IMR-90 (cell line): ENCODE data around the gene MAP1LC3B. TPM values are rescaled to one million over a fixed set of nuclear protein-coding genes. Genes with fewer than 3 reads are reported as not detected.

Experiments used
- ATAC-seq: fragments of 200-7000 bp; cut with Tn5 transposase; 2 replicates; pipeline ENCODE4 v1.9.1; 2020; ENCODE audit warnings: low read depth, mild to moderate bottlenecking, moderate library complexity
- BruUV-seq: library from RNA; stranded (reverse); fragments of 400-500 nt; replicated peaks from 2 replicates; lab custom pipeline; 2021; lab: Mats Ljungman, UMichigan
- CTCF ChIA-PET: fragments of 300-600 bp; formaldehyde crosslinking; extraction: SDS; loops from one replicate; lab custom pipeline; 2021; ENCODE audit warnings: antibody characterized with exemption; lab: Yijun Ruan, JAX
- POLR2A ChIA-PET: fragments of 300-600 bp; sonication (Branson Sonifier 250); formaldehyde crosslinking; loops from one replicate; lab custom pipeline; 2022; ENCODE audit warnings: antibody characterized with exemption; ENCODE audit not compliant: unreplicated experiment; lab: Charles Lee
- DNase-seq: peaks from one replicate; pipeline ENCODE4 v3.0.0; 2013
- H2AFZ ChIP-seq: replicated peaks from 2 replicates; pipeline ENCODE3; 2013; ENCODE audit warnings: low read length, mild to moderate bottlenecking; ENCODE audit not compliant: poor library complexity
- H2AK5ac ChIP-seq: 2 replicates; pipeline ENCODE4 v1.6.1; 2013; ENCODE audit warnings: low read depth, low read length, inconsistent platforms
- H2AK9ac ChIP-seq: replicated peaks from 2 replicates; pipeline ENCODE3; 2013; ENCODE audit warnings: mild to moderate bottlenecking, low read depth, low read length, moderate library complexity; ENCODE audit not compliant: poor library complexity
- H2BK120ac ChIP-seq: 2 replicates; pipeline ENCODE4 v1.6.1; 2013; ENCODE audit warnings: low read depth, low read length, inconsistent platforms
- H2BK15ac ChIP-seq: 3 replicates; pipeline ENCODE4 v1.6.1; 2013; ENCODE audit warnings: low read depth, low read length, inconsistent platforms
- H2BK20ac ChIP-seq: 2 replicates; pipeline ENCODE4 v1.6.1; 2013; ENCODE audit warnings: low read depth, mild to moderate bottlenecking, inconsistent platforms, low read length, moderate library complexity
- H2BK5ac ChIP-seq: 2 replicates; pipeline ENCODE4 v1.6.1; 2013; ENCODE audit warnings: mild to moderate bottlenecking, low read depth, low read length, inconsistent platforms; ENCODE audit not compliant: poor library complexity, severe bottlenecking
- H3K14ac ChIP-seq: replicated peaks from 2 replicates; pipeline ENCODE4 v1.6.1; 2013; ENCODE audit warnings: low read depth, low read length, inconsistent platforms
- H3K18ac ChIP-seq: 2 replicates; pipeline ENCODE4 v1.6.1; 2013; ENCODE audit warnings: low read depth, low read length, control low read depth
- H3K23ac ChIP-seq: 2 replicates; pipeline ENCODE4 v1.6.1; 2013; ENCODE audit warnings: low read depth, low read length, inconsistent platforms
- H3K27ac ChIP-seq: 2 replicates; pipeline ENCODE4 v1.5.1; 2013; ENCODE audit warnings: mild to moderate bottlenecking, control low read depth, low read length; ENCODE audit not compliant: insufficient read depth
- H3K27me3 ChIP-seq: 2 replicates; pipeline ENCODE4 v1.6.1; 2013; ENCODE audit warnings: low read length; ENCODE audit not compliant: control insufficient read depth, insufficient read depth
- H3K36me3 ChIP-seq: 2 replicates; pipeline ENCODE4 v1.6.1; 2013; ENCODE audit warnings: low read length, mixed read lengths; ENCODE audit not compliant: control insufficient read depth, insufficient read depth
- H3K4ac ChIP-seq: 2 replicates; pipeline ENCODE4 v1.6.1; 2013; ENCODE audit warnings: low read depth, low read length, inconsistent platforms
- H3K4me1 ChIP-seq: 2 replicates; pipeline ENCODE4 v1.6.1; 2013; ENCODE audit warnings: low read length, mixed read lengths; ENCODE audit not compliant: control insufficient read depth, insufficient read depth
- H3K4me2 ChIP-seq: 2 replicates; pipeline ENCODE4 v1.6.1; 2013; ENCODE audit warnings: low read depth, mild to moderate bottlenecking, control low read depth, low read length, moderate library complexity
- H3K4me3 ChIP-seq: 2 replicates; pipeline ENCODE4 v1.5.1; 2013; ENCODE audit warnings: low read depth, mild to moderate bottlenecking, control low read depth, low read length, moderate library complexity; ENCODE audit not compliant: insufficient read depth
- H3K56ac ChIP-seq: 2 replicates; pipeline ENCODE4 v1.6.1; 2013; ENCODE audit warnings: low read length, inconsistent platforms; ENCODE audit not compliant: insufficient read depth; ENCODE audit errors: extremely low read depth
- H3K79me1 ChIP-seq, 2 experiments: 2 replicates each; pipeline ENCODE4 v1.6.1; 2013; ENCODE audit warnings: low read length in 2 of 2, inconsistent platforms in 1 of 2, low read depth in 1 of 2
- H3K9ac ChIP-seq: 2 replicates; pipeline ENCODE4 v1.6.1; 2013; ENCODE audit warnings: low read depth, low read length, control low read depth
- H3K9me1 ChIP-seq: 2 replicates; pipeline ENCODE4 v1.6.1; 2013; ENCODE audit warnings: low read length, inconsistent platforms; ENCODE audit not compliant: insufficient read depth
- H3K9me3 ChIP-seq: 2 replicates; pipeline ENCODE4 v1.6.1; 2013; ENCODE audit warnings: low read length; ENCODE audit not compliant: control insufficient read depth, insufficient read depth
- H4K20me1 ChIP-seq: 2 replicates; pipeline ENCODE4 v1.6.1; 2013; ENCODE audit warnings: low read length, inconsistent platforms; ENCODE audit not compliant: insufficient read depth
- H4K5ac ChIP-seq: 2 replicates; pipeline ENCODE4 v1.6.1; 2013; ENCODE audit warnings: mild to moderate bottlenecking, low read depth, low read length, control low read depth
- H4K8ac ChIP-seq, 2 experiments: 2 replicates each; pipeline ENCODE4 v1.6.1; 2013; ENCODE audit warnings: low read depth in 2 of 2, low read length in 2 of 2, control low read depth in 1 of 2, inconsistent platforms in 1 of 2
- H4K91ac ChIP-seq: 2 replicates; pipeline ENCODE4 v1.6.1; 2013; ENCODE audit warnings: low read depth, low read length, inconsistent platforms; ENCODE audit not compliant: insufficient read depth
- BHLHE40 ChIP-seq: fragments of 150-350 bp; IDR thresholded peaks from 2 replicates; pipeline ENCODE4 v1.6.1; 2016; ENCODE audit warnings: mild to moderate bottlenecking, low read depth, low read length
- CEBPB ChIP-seq: IDR thresholded peaks from 2 replicates; pipeline ENCODE4 v1.6.1; 2012; ENCODE audit warnings: low read depth, low read length, improper control_type of control experiment
- CHD1 ChIP-seq: IDR thresholded peaks from 2 replicates; pipeline ENCODE4 v1.6.1; 2012; ENCODE audit warnings: low read depth, low read length, improper control_type of control experiment
- FOS ChIP-seq: fragments of 150-350 bp; IDR thresholded peaks from 2 replicates; pipeline ENCODE4 v1.6.1; 2016; ENCODE audit warnings: low read depth, low read length
- MAFK ChIP-seq: IDR thresholded peaks from 2 replicates; pipeline ENCODE4 v1.6.1; 2012; ENCODE audit warnings: low read depth, low read length, improper control_type of control experiment
- MAZ ChIP-seq: IDR thresholded peaks from 2 replicates; pipeline ENCODE4 v1.6.1; 2012; ENCODE audit warnings: low read depth, mild to moderate bottlenecking, low read length, improper control_type of control experiment, moderate library complexity, borderline replicate concordance
- MXI1 ChIP-seq: IDR thresholded peaks from 2 replicates; pipeline ENCODE4 v1.6.1; 2012; ENCODE audit warnings: low read depth, mild to moderate bottlenecking, low read length, moderate library complexity, borderline replicate concordance
- NFE2L2 ChIP-seq: fragments of 150-350 bp; IDR thresholded peaks from 2 replicates; pipeline ENCODE4 v1.6.1; 2016; ENCODE audit warnings: low read depth, mild to moderate bottlenecking, low read length
- POLR2A ChIP-seq: IDR thresholded peaks from 2 replicates; pipeline ENCODE4 v1.6.1; 2012; ENCODE audit warnings: mild to moderate bottlenecking, low read depth, low read length
- RAD21 ChIP-seq: IDR thresholded peaks from 2 replicates; pipeline ENCODE4 v1.6.1; 2012; ENCODE audit warnings: low read length, improper control_type of control experiment
- RCOR1 ChIP-seq: IDR thresholded peaks from 2 replicates; pipeline ENCODE4 v1.6.1; 2012; ENCODE audit warnings: mild to moderate bottlenecking, low read length, improper control_type of control experiment; ENCODE audit not compliant: insufficient replicate concordance
- RFX5 ChIP-seq: IDR thresholded peaks from 2 replicates; pipeline ENCODE4 v1.8.0; 2012; ENCODE audit warnings: low read depth, mild to moderate bottlenecking, low read length, moderate library complexity
- SMC3 ChIP-seq: fragments of 150-350 bp; IDR thresholded peaks from 2 replicates; pipeline ENCODE4 v1.6.1; 2016; ENCODE audit warnings: low read depth, mild to moderate bottlenecking, antibody characterized with exemption, low read length, moderate library complexity
- WGBS, 2 experiments: methylation state at CpG; one replicate each; pipeline versions ENCODE4 v1.1.5 to v1.1.7; 2013; ENCODE audit warnings: missing lambda C conversion rate in 2 of 2; ENCODE audit not compliant: insufficient read length in 1 of 2; ENCODE audit errors: extremely low coverage in 2 of 2; 5-methylcytosine and 5-hydroxymethylcytosine counted together
- dilution Hi-C: fragments of 300-500 bp; cut with HindIII; formaldehyde crosslinking; loops from one replicate; pipeline ENCODE4 v1.14.3; 2018; ENCODE audit warnings: low sequenced_read_pairs; ENCODE audit not compliant: unreplicated experiment
- in situ Hi-C: fragments of 300-500 bp; cut with MboI; formaldehyde crosslinking; loops from 3 replicates; pipeline ENCODE4 v1.14.3; 2019; ENCODE audit warnings: low sequenced_read_pairs, inconsistent platforms, mixed read lengths
- intact Hi-C: fragments of 100-400 bp; cut with micrococcal nuclease; formaldehyde crosslinking; loops from 2 replicates; pipeline ENCODE4 v1.10.0; 2022
- polyA plus RNA-seq, 3 experiments: library from polyadenylated mRNA; depleted of rRNA; stranded (reverse); fragments of >200 nt; gene quantifications; 2 replicates each; pipeline ENCODE4 v1.2.3, GENCODE V29; 2012; ENCODE audit warnings: low replicate concordance in 1 of 3
- total RNA-seq: library from RNA; depleted of rRNA; stranded (reverse); fragments of >200 nt; gene quantifications from 2 replicates; pipeline ENCODE4 v1.2.3, GENCODE V29; 2012
- TF ChIP-seq, protein P1 (sequence below): fragments of 150-350 bp; IDR thresholded peaks from 2 replicates; pipeline ENCODE4 v1.6.1; 2016; ENCODE audit warnings: low read depth, mild to moderate bottlenecking, low read length, moderate library complexity, borderline replicate concordance
- TF ChIP-seq, protein P2 (sequence below): fragments of 150-350 bp; IDR thresholded peaks from 2 replicates; pipeline ENCODE4 v1.6.1; 2017; ENCODE audit warnings: mild to moderate bottlenecking, antibody characterized with exemption, low read length, low read depth
- TF ChIP-seq, protein P3 (sequence below): conservative IDR thresholded peaks from 2 replicates; pipeline ENCODE4 v1.5.1; 2012; ENCODE audit warnings: mild to moderate bottlenecking, low read depth, low read length, improper control_type of control experiment

The MAP1LC3B gene
- total and polyA plus RNA-seq, 2 of the 4 experiments (the other 2 are of a cell fraction): 23.5 to 57.7 TPM

DNA sequence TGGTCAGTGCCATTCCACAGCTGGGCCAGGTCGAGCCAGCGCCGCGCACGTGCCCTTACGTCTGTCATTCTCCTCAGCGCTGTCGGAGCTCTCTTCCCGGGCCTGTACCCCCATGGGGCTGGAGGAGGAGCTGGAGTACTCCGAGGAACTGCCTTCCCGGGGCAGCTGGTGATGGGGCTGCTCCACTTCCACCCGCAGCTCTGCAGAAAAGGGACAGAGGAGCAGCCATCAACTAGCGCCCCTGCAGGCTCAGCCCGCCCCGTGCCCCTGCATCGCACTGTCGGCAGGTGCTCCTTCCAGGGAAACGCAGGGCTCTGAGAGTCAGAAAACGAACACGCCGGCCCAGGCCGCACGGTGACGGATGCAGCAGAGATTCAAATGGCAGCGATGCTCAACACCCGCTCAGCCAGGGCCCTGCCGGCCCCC is 20.9 kb downstream of the MAP1LC3B start:
- no peak overlapping the region for H3K18ac ChIP-seq
- no peak overlapping the region for H3K27ac ChIP-seq
- peaks cover 0 to 3% of the 10 kb centered on the region in 2 experiments; a peak in 1 of 4 replicates for H3K79me1 ChIP-seq
- no peak overlapping the region for H3K56ac ChIP-seq
- no peak overlapping the region for H3K9ac ChIP-seq
- no peak for ATAC-seq
- DNase-seq: no peak
- H3K9me1 ChIP-seq: no peaks in the 10 kb centered on the region
- peaks cover 59% of the 10 kb centered on the region for H3K36me3 ChIP-seq
- TF ChIP-seq BHLHE40: no peak
- TF ChIP-seq MXI1: no peak
- TF ChIP-seq RAD21: no peak
- TF ChIP-seq SMC3: no peak
- no peak for TF ChIP-seq RFX5
- TF ChIP-seq MAZ: no peak
- no peak for TF ChIP-seq CHD1
- no peak for TF ChIP-seq NFE2L2
- TF ChIP-seq, protein P1, sequence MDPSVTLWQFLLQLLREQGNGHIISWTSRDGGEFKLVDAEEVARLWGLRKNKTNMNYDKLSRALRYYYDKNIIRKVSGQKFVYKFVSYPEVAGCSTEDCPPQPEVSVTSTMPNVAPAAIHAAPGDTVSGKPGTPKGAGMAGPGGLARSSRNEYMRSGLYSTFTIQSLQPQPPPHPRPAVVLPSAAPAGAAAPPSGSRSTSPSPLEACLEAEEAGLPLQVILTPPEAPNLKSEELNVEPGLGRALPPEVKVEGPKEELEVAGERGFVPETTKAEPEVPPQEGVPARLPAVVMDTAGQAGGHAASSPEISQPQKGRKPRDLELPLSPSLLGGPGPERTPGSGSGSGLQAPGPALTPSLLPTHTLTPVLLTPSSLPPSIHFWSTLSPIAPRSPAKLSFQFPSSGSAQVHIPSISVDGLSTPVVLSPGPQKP: no peak
- no peak for TF ChIP-seq POLR2A
- TF ChIP-seq, protein P2, sequence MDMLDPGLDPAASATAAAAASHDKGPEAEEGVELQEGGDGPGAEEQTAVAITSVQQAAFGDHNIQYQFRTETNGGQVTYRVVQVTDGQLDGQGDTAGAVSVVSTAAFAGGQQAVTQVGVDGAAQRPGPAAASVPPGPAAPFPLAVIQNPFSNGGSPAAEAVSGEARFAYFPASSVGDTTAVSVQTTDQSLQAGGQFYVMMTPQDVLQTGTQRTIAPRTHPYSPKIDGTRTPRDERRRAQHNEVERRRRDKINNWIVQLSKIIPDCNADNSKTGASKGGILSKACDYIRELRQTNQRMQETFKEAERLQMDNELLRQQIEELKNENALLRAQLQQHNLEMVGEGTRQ: no peak
- TF ChIP-seq, protein P3, sequence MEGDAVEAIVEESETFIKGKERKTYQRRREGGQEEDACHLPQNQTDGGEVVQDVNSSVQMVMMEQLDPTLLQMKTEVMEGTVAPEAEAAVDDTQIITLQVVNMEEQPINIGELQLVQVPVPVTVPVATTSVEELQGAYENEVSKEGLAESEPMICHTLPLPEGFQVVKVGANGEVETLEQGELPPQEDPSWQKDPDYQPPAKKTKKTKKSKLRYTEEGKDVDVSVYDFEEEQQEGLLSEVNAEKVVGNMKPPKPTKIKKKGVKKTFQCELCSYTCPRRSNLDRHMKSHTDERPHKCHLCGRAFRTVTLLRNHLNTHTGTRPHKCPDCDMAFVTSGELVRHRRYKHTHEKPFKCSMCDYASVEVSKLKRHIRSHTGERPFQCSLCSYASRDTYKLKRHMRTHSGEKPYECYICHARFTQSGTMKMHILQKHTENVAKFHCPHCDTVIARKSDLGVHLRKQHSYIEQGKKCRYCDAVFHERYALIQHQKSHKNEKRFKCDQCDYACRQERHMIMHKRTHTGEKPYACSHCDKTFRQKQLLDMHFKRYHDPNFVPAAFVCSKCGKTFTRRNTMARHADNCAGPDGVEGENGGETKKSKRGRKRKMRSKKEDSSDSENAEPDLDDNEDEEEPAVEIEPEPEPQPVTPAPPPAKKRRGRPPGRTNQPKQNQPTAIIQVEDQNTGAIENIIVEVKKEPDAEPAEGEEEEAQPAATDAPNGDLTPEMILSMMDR: no peak
- no peak for TF ChIP-seq CEBPB
- no peak for TF ChIP-seq MAFK
- TF ChIP-seq RCOR1: no peak
- TF ChIP-seq FOS: no peak
- dilution Hi-C loops (no loop called here), intact Hi-C loops (no loop called here), in situ Hi-C loops (loop anchor here (25.0 kb wide), 1 partner anchor 349 kb away; the partner anchor contains the start of gene KLHDC4)
- no peak overlapping the region for H3K4me2 ChIP-seq
- H4K20me1 ChIP-seq: peaks cover 18% of the 10 kb centered on the region
- no peak overlapping the region for H4K8ac ChIP-seq
- no peaks in the 10 kb centered on the region for H3K9me3 ChIP-seq
- no peak overlapping the region for H3K4me3 ChIP-seq
- H2BK20ac ChIP-seq: no peak overlapping the region
- H3K4me1 ChIP-seq: no peaks in the 10 kb centered on the region
- H3K23ac ChIP-seq: no peak overlapping the region
- BruUV-seq: no TSS peak
- H2BK5ac ChIP-seq: no peak overlapping the region
- ChIA-PET CTCF (interaction anchor here (0.7 to 1.1 kb wide), 2 partner anchors 17 to 158 kb away, joined by 3 to 5 read pairs; no protein-coding TSS in a partner anchor), POLR2A (no interaction called here)
- no peak overlapping the region for H2AK5ac ChIP-seq
- H4K91ac ChIP-seq: no peak overlapping the region
- H2AK9ac ChIP-seq: no peak overlapping the region
- no peak overlapping the region for H3K4ac ChIP-seq
- H4K5ac ChIP-seq: no peak overlapping the region
- H2AFZ ChIP-seq: no peak overlapping the region
- 97% methylated on average over 14 of the region's 27 CpGs; no CpG with 5 or more reads in 1 of the 2 experiments for WGBS, 2 experiments
- no peaks in the 10 kb centered on the region for H3K27me3 ChIP-seq
- no peak overlapping the region for H3K14ac ChIP-seq
- no peak overlapping the region for H2BK120ac ChIP-seq
- no peak overlapping the region for H2BK15ac ChIP-seq
